ENCODE measurements around the gene MRM2. TPM values are rescaled to one million over a fixed set of nuclear protein-coding genes. Genes with fewer than 3 reads are reported as not detected.

MRM2 gene
- total and polyA plus RNA-seq, 10 of the 15 experiments (the other 5 are each of a cell fraction or from before 2014, with no cell fraction given), result 43.2 to 128 (median 71.4) TPM

GRCh38 chr7:2258661-2259365 lies 16.8 kb upstream of the MRM2 start (continued):
- TF ChIP-seq CEBPZ (IDR thresholded peaks at IDR 0.05; ENCODE audit: low read depth, low read length) (no peak), E2F4 (IDR thresholded peaks at IDR 0.05; ENCODE audit: low read depth, low read length) (no peak), HSF1 (IDR thresholded peaks at IDR 0.05; ENCODE audit: low read depth, low read length) (no peak), EP300 (IDR thresholded peaks at IDR 0.05; ENCODE audit: borderline replicate concordance in 1 of 2, control insufficient read depth in 1 of 2, low read depth in 2 of 2, low read length in 2 of 2) (peak; percentile 46 to 48; a peak in 1 of 4 replicates), PAX5 (IDR thresholded peaks at IDR 0.05; ENCODE audit: borderline replicate concordance, low read depth, low read length) (peak; percentile 66; the same call in 1 of the 2 replicates), ZNF24 (IDR thresholded peaks at IDR 0.05) (0 out of 2 replicates have a peak, but pooled peaks have one; percentile 16), NR2C2 (IDR thresholded peaks at IDR 0.05; ENCODE audit: borderline replicate concordance, control insufficient read depth, insufficient read length, low read depth) (no peak), BHLHE40 (IDR thresholded peaks at IDR 0.05; ENCODE audit: borderline replicate concordance in 1 of 2, low read depth in 2 of 2, low read length in 1 of 2) (peak; percentile 55 to 77), NKRF (conservative IDR thresholded peaks at IDR 0.05) (no peak), TCF12 (IDR thresholded peaks at IDR 0.05; ENCODE audit: low read depth, low read length) (peak; percentile 61; the same call in 1 of the 2 replicates), BACH1 (IDR thresholded peaks at IDR 0.05; ENCODE audit: borderline replicate concordance) (0 out of 2 replicates have a peak, but pooled peaks have one; percentile 37), ZBTB11 (CRISPR knock-in tag; IDR thresholded peaks at IDR 0.05) (no peak), NR2F1 (conservative IDR thresholded peaks at IDR 0.05) (peak; percentile 88), CBFB (IDR thresholded peaks at IDR 0.05; ENCODE audit: low read depth) (peak; percentile 60; the same call in 1 of the 2 replicates)
